Measurements from ENCODE around the gene STK32B.

STK32B gene

GRCh38 chr4:5371415-5372190, 320.3 kb downstream of the STK32B start:
- H3K9me3 ChIP-seq (replicated peaks; ENCODE audit: low read length): no peaks in the 10 kb centered on the region
- no peak overlapping the region for H3K4me2 ChIP-seq (ENCODE audit: low read length)
- H3K4me3 ChIP-seq (ENCODE audit: low read length): no peak overlapping the region
- H3K4me1 ChIP-seq (ENCODE audit: control insufficient read depth, insufficient read depth, low read length): peaks cover 30% of the 10 kb centered on the region
- H3K27me3 ChIP-seq (ENCODE audit: control insufficient read depth, insufficient read depth, low read length): no peaks in the 10 kb centered on the region
- H3K9ac ChIP-seq (ENCODE audit: low read depth, low read length): peak overlapping the region; percentile 39
- no peaks in the 10 kb centered on the region for H3K36me3 ChIP-seq (ENCODE audit: insufficient read depth, low read length)

- H3K27me3 ChIP-seq (ENCODE audit: control insufficient read depth, insufficient read depth, low read length): no peaks in the 10 kb centered on the region
- peaks cover 25% of the 10 kb centered on the region for H3K4me1 ChIP-seq (ENCODE audit: control insufficient read depth, insufficient read depth, low read length)
- no peaks in the 10 kb centered on the region for H3K36me3 ChIP-seq (ENCODE audit: insufficient read depth, low read length)
- no peak overlapping the region for H3K4me2 ChIP-seq (ENCODE audit: low read length)
- peak overlapping the region; percentile 1 for H3K9ac ChIP-seq (ENCODE audit: low read depth, low read length)
- no peaks in the 10 kb centered on the region for H3K9me3 ChIP-seq (replicated peaks; ENCODE audit: low read length)
- no peak overlapping the region for H3K4me3 ChIP-seq (ENCODE audit: low read length)
Observed at GRCh38 chr4:5372198-5372597, 320.9 kb downstream of the STK32B start.

- Histone ChIP-seq H3K27me3 (ENCODE audit: control insufficient read depth, insufficient read depth, low read length) (no peaks in the 10 kb centered on the region), H3K9ac (ENCODE audit: low read depth, low read length) (no peak overlapping the region), H3K4me2 (ENCODE audit: low read length) (no peak overlapping the region), H3K4me1 (ENCODE audit: control insufficient read depth, insufficient read depth, low read length) (peaks cover 25% of the 10 kb centered on the region), H3K9me3 (replicated peaks; ENCODE audit: low read length) (no peaks in the 10 kb centered on the region), H3K4me3 (ENCODE audit: low read length) (no peak overlapping the region), H3K36me3 (ENCODE audit: insufficient read depth, low read length) (no peaks in the 10 kb centered on the region)
Observed at GRCh38 chr4:5373327-5373726, 322.0 kb downstream of the STK32B start.

- Histone ChIP-seq H3K4me3 (ENCODE audit: low read length) (no peak overlapping the region), H3K9ac (ENCODE audit: low read depth, low read length) (no peak overlapping the region), H3K27me3 (ENCODE audit: control insufficient read depth, insufficient read depth, low read length) (no peaks in the 10 kb centered on the region), H3K9me3 (replicated peaks; ENCODE audit: low read length) (no peaks in the 10 kb centered on the region), H3K4me1 (ENCODE audit: control insufficient read depth, insufficient read depth, low read length) (peaks cover 25% of the 10 kb centered on the region), H3K36me3 (ENCODE audit: insufficient read depth, low read length) (no peaks in the 10 kb centered on the region), H3K4me2 (ENCODE audit: low read length) (no peak overlapping the region)
Observed at GRCh38 chr4:5374592-5374991, 323.3 kb downstream of the STK32B start.

- no peak overlapping the region for H3K9ac ChIP-seq (ENCODE audit: low read depth, low read length)
- H3K27me3 ChIP-seq (ENCODE audit: control insufficient read depth, insufficient read depth, low read length): no peaks in the 10 kb centered on the region
- no peak overlapping the region for H3K4me2 ChIP-seq (ENCODE audit: low read length)
- H3K36me3 ChIP-seq (ENCODE audit: insufficient read depth, low read length): no peaks in the 10 kb centered on the region
- no peak overlapping the region for H3K4me3 ChIP-seq (ENCODE audit: low read length)
- H3K9me3 ChIP-seq (replicated peaks; ENCODE audit: low read length): no peaks in the 10 kb centered on the region
- H3K4me1 ChIP-seq (ENCODE audit: control insufficient read depth, insufficient read depth, low read length): peaks cover 25% of the 10 kb centered on the region
Observed at GRCh38 chr4:5374994-5375393, 323.7 kb downstream of the STK32B start.

GRCh38 chr4:5376015-5376414, 324.7 kb downstream of the STK32B start:
- Histone ChIP-seq H3K36me3 (ENCODE audit: insufficient read depth, low read length) (no peaks in the 10 kb centered on the region), H3K9me3 (replicated peaks; ENCODE audit: low read length) (no peaks in the 10 kb centered on the region), H3K27me3 (ENCODE audit: control insufficient read depth, insufficient read depth, low read length) (no peaks in the 10 kb centered on the region), H3K4me3 (ENCODE audit: low read length) (no peak overlapping the region), H3K4me2 (ENCODE audit: low read length) (no peak overlapping the region), H3K4me1 (ENCODE audit: control insufficient read depth, insufficient read depth, low read length) (peaks cover 24% of the 10 kb centered on the region), H3K9ac (ENCODE audit: low read depth, low read length) (no peak overlapping the region)

- no peaks in the 10 kb centered on the region for H3K27me3 ChIP-seq (ENCODE audit: control insufficient read depth, insufficient read depth, low read length)
- no peaks in the 10 kb centered on the region for H3K9me3 ChIP-seq (replicated peaks; ENCODE audit: low read length)
- H3K4me3 ChIP-seq (ENCODE audit: low read length): no peak overlapping the region
- no peak overlapping the region for H3K9ac ChIP-seq (ENCODE audit: low read depth, low read length)
- peaks cover 28% of the 10 kb centered on the region for H3K4me1 ChIP-seq (ENCODE audit: control insufficient read depth, insufficient read depth, low read length)
- H3K36me3 ChIP-seq (ENCODE audit: insufficient read depth, low read length): no peaks in the 10 kb centered on the region
- H3K4me2 ChIP-seq (ENCODE audit: low read length): no peak overlapping the region
Observed at GRCh38 chr4:5378002-5378401, 326.7 kb downstream of the STK32B start.

GRCh38 chr4:5379895-5380294, 328.6 kb downstream of the STK32B start:
- no peaks in the 10 kb centered on the region for H3K36me3 ChIP-seq (ENCODE audit: insufficient read depth, low read length)
- no peak overlapping the region for H3K4me3 ChIP-seq (ENCODE audit: low read length)
- no peak overlapping the region for H3K4me2 ChIP-seq (ENCODE audit: low read length)
- H3K27me3 ChIP-seq (ENCODE audit: control insufficient read depth, insufficient read depth, low read length): no peaks in the 10 kb centered on the region
- H3K4me1 ChIP-seq (ENCODE audit: control insufficient read depth, insufficient read depth, low read length): peaks cover 30% of the 10 kb centered on the region
- H3K9me3 ChIP-seq (replicated peaks; ENCODE audit: low read length): no peaks in the 10 kb centered on the region
- H3K9ac ChIP-seq (ENCODE audit: low read depth, low read length): no peak overlapping the region

- H3K27me3 ChIP-seq (ENCODE audit: control insufficient read depth, insufficient read depth, low read length): no peaks in the 10 kb centered on the region
- peaks cover 26% of the 10 kb centered on the region for H3K4me1 ChIP-seq (ENCODE audit: control insufficient read depth, insufficient read depth, low read length)
- H3K36me3 ChIP-seq (ENCODE audit: insufficient read depth, low read length): no peaks in the 10 kb centered on the region
- H3K4me2 ChIP-seq (ENCODE audit: low read length): no peak overlapping the region
- H3K9ac ChIP-seq (ENCODE audit: low read depth, low read length): peak overlapping the region; percentile 8
- H3K9me3 ChIP-seq (replicated peaks; ENCODE audit: low read length): no peaks in the 10 kb centered on the region
- H3K4me3 ChIP-seq (ENCODE audit: low read length): no peak overlapping the region
Observed at GRCh38 chr4:5381961-5382441, 330.7 kb downstream of the STK32B start.

GRCh38 chr4:5383191-5383980, 332.1 kb downstream of the STK32B start:
- no peak overlapping the region for H3K4me2 ChIP-seq (ENCODE audit: low read length)
- H3K9me3 ChIP-seq (replicated peaks; ENCODE audit: low read length): no peaks in the 10 kb centered on the region
- no peaks in the 10 kb centered on the region for H3K36me3 ChIP-seq (ENCODE audit: insufficient read depth, low read length)

GRCh38 chr4:5385741-5386311, 334.5 kb downstream of the STK32B start:
- H3K4me2 ChIP-seq (ENCODE audit: low read length): no peak overlapping the region
- H3K9ac ChIP-seq (ENCODE audit: low read depth, low read length): no peak overlapping the region
- H3K27me3 ChIP-seq (ENCODE audit: control insufficient read depth, insufficient read depth, low read length): no peaks in the 10 kb centered on the region
- H3K4me1 ChIP-seq (ENCODE audit: control insufficient read depth, insufficient read depth, low read length): peaks cover 26% of the 10 kb centered on the region
- H3K36me3 ChIP-seq (ENCODE audit: insufficient read depth, low read length): no peaks in the 10 kb centered on the region
- no peak overlapping the region for H3K4me3 ChIP-seq (ENCODE audit: low read length)
- H3K9me3 ChIP-seq (replicated peaks; ENCODE audit: low read length): no peaks in the 10 kb centered on the region

More at GRCh38 chr4:5383191-5383980, 332.1 kb downstream of the STK32B start:
- Histone ChIP-seq H3K9ac (ENCODE audit: low read depth, low read length) (no peak overlapping the region), H3K4me3 (ENCODE audit: low read length) (no peak overlapping the region), H3K4me1 (ENCODE audit: control insufficient read depth, insufficient read depth, low read length) (peaks cover 26% of the 10 kb centered on the region), H3K27me3 (ENCODE audit: control insufficient read depth, insufficient read depth, low read length) (no peaks in the 10 kb centered on the region)
